C4-2B (cell line): ENCODE results near the gene ADPRH.

Experiments used
- H3K27ac ChIP-seq: fragments of 450-650 bp; 2 replicates; pipeline ENCODE4 v1.5.1; 2017
- CTCF ChIP-seq: fragments of 450-650 bp; conservative IDR thresholded peaks from 2 replicates; pipeline ENCODE4 v1.5.1; 2017; ENCODE audit warnings: mild to moderate bottlenecking
- ZFX ChIP-seq: fragments of 450-650 bp; IDR thresholded peaks from 2 replicates; pipeline ENCODE4 v1.6.1; 2017

ADPRH gene

GRCh38 chr3:119609301-119609700 lies 30.0 kb downstream of the ADPRH start:
- TF ChIP-seq ZFX (no peak), CTCF (no peak)
- no peak overlapping the region for H3K27ac ChIP-seq

- H3K27ac ChIP-seq = no peak overlapping the region
- TF ChIP-seq CTCF (no peak), ZFX (no peak)
These were observed 32.4 kb downstream of the ADPRH start for GRCh38 chr3:119611664-119612063.

GRCh38 chr3:119613201-119613600 lies 33.9 kb downstream of the ADPRH start:
- no peak overlapping the region for H3K27ac ChIP-seq
- TF ChIP-seq ZFX = no peak
- TF ChIP-seq CTCF = no peak

GRCh38 chr3:119613872-119614271 lies 34.6 kb downstream of the ADPRH start:
- H3K27ac ChIP-seq = no peak overlapping the region

GRCh38 chr3:119616056-119616455 lies 36.8 kb downstream of the ADPRH start:
- H3K27ac ChIP-seq = no peak overlapping the region
- TF ChIP-seq ZFX = no peak
- TF ChIP-seq CTCF = no peak

More at GRCh38 chr3:119613872-119614271, 34.6 kb downstream of the ADPRH start:
- no peak for TF ChIP-seq CTCF
- TF ChIP-seq ZFX = no peak

- TF ChIP-seq CTCF = no peak
- no peak for TF ChIP-seq ZFX
- no peak overlapping the region for H3K27ac ChIP-seq
These were observed 39.8 kb downstream of the ADPRH start for GRCh38 chr3:119619094-119619493.

GRCh38 chr3:119620899-119621298 lies 41.6 kb downstream of the ADPRH start:
- H3K27ac ChIP-seq = no peak overlapping the region
- TF ChIP-seq ZFX (no peak), CTCF (no peak)
